GM21786 (cell line): ENCODE results near the gene HSD3B7.
A peak's percentile ranks its signal among the peaks of the same experiment; 100 is the strongest.
"Not testable (repeated sequence)": the region's sequence is repeated elsewhere in the genome, so short reads cannot be mapped to it uniquely, and the experiment has no call there.

ENCODE experiments used
- ATAC-seq: cut with Tn5 transposase; IDR thresholded peaks from one replicate; pipeline ENCODE4 v1.9.1; 2021; ENCODE audit not compliant: unreplicated experiment

HSD3B7 gene

DNA sequence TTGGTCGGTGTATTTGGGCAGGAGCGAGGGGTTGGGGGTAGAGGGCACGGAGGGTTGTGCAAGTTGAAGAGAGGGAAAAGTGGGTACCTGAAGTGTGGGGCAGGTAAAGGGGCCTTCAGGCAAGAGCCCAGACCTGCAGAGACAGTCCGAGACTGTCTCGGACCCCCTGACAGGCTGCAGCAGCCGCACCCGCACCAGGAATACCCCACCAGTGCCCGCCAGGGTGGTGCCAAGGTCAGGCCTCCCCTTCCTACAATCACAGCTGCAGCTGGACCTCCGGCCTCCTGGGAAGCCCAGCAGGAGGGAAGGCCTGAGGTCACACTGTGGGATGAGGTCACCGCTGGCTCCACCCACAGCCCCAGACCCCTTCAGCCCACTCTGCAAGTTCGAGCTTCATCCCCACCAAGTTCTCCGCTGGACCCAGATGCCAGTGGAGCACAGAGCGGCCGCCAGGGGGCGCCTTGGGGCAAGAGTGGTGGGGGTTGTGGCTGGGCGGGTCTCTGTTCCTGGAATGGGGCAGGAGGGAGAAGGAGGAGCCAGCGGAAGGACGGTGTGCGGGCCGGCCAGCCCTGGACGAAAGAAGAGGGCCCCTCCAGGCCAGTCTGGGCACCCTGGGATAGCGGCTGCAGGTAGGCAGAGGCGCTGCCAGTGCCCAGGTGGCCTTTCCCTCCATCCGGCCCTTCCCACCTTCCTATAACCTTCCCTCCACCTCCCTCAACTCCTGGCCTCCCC lies at the start of gene HSD3B7:
Gene HSD3B7, plus strand, starts transcription at position 539 of the 732 bp plus-strand sequence. CDS start 452 bp downstream, outside the sequence.
- ATAC-seq = no peak

DNA sequence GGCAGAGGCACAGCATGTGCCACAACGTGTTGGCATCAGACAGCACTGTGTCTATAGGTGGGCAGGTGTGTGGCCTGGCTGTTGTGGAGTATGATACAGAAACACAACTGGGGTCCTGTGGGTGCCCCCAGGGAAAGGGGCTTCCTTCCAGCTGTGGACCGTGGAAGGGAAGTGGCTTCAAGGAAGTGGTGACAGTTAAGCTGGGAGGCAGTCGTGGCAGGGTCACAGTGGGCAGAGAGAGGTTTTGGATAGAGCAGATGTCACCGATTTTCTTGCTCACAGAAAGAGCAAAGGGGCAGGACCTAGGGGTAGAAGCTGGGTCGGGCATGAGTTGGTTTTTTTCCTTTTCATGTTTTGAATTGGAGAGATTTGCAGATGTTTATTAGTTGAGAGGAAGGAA lies 47.3 kb upstream of the HSD3B7 start:
- no peak for ATAC-seq

DNA sequence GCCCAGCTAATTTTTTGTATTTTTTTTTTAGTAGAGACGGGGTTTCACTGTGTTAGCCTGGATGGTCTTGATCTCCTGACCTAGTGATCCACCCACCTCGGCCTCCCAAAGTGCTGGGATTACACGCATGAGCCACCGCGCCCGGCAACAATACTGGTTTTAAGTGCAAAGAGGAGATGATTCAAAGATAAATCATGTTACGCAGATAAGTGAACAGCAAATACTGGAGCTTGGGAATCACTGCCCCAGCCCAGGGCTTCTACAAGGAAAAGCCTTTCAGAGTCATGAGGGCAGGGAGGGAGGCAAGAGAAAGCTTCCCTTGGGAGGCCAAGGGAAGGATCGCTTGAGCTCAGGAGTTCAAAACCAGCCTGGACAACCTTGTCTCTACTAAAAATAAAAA lies 45.4 kb upstream of the HSD3B7 start:
- ATAC-seq = not testable (repeated sequence)

DNA sequence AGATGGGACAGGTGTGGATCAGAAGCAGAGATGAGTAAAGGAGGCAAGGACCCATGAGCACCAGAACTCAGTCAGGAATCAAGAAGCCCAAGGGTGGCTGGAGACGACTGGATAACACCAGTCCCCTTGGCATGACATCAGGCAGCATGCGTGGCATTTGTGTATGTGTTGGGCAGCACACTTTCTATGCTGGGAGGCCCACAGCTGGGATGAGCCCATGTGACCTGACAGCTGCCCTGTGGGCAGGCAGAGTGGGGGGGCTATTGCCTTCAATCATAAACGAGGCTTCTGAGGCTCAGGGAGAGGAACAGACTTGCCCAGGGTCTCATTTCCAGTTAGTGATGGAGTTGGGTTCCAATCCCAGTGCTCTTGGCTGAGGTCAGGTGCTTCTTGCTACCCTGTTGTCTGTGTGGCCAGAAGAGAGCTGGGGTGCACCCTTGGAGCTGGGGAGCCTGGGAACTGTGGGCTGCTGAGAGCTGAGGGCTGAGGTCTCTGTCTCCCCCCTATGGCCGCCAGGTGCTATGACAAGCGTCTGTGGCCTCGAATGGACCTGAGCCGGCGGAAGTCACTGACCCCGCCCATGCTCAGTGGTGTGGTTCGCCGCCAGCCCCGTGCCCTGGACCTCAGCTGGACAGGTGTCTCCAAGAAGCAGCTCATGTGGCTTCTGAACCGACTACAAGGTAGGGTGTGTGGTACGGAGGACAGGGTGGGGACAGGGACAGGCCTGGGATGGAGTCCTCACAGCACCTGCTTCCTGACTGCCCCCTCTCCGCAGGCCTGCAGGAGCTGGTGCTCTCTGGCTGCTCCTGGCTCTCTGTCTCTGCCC lies 43.2 kb upstream of the HSD3B7 start:
- peak; percentile 85 for ATAC-seq

DNA sequence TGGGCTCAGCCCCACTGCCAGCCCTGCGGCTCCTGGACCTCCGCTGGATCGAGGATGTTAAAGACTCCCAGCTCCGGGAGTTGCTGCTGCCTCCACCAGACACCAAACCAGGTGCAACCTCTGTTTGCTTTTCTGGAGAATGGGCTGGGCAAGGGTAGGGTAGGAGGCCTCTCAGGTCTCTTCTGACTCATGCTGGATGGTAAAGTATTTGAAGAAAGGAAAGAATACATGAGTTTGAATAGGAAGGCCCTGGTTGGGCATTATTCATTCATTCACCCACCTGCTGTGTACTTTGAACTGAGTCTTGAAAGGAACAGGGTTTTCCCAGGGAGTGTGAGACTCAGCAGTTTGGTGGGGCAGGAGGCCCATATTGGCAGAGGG lies 42.6 kb upstream of the HSD3B7 start:
- no peak for ATAC-seq

- ATAC-seq = no peak
These were observed 40.7 kb upstream of the HSD3B7 start for GRCh38 chr16:30944352-30944751.

- ATAC-seq = no peak
These were observed 38.1 kb upstream of the HSD3B7 start for GRCh38 chr16:30946671-30947540.

DNA sequence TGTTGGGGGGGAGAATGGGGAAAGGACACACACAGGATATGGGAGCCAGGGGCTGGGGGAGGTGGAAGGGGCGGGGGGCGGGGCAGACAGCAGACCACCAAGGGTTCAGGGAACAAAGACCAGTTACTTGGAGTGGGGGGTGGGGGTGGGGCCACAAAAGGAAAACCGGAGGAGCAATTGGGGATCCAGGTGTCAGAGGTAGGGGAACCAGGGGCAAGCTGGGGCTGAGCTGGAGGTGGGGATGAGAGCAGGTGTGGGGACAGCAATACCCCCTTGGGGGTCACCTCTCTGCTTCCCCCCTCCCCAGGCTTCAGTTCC lies 37.5 kb upstream of the HSD3B7 start:
- ATAC-seq = no peak

GRCh38 chr16:30947859-30948666 lies 36.9 kb upstream of the HSD3B7 start:
- no peak for ATAC-seq

DNA sequence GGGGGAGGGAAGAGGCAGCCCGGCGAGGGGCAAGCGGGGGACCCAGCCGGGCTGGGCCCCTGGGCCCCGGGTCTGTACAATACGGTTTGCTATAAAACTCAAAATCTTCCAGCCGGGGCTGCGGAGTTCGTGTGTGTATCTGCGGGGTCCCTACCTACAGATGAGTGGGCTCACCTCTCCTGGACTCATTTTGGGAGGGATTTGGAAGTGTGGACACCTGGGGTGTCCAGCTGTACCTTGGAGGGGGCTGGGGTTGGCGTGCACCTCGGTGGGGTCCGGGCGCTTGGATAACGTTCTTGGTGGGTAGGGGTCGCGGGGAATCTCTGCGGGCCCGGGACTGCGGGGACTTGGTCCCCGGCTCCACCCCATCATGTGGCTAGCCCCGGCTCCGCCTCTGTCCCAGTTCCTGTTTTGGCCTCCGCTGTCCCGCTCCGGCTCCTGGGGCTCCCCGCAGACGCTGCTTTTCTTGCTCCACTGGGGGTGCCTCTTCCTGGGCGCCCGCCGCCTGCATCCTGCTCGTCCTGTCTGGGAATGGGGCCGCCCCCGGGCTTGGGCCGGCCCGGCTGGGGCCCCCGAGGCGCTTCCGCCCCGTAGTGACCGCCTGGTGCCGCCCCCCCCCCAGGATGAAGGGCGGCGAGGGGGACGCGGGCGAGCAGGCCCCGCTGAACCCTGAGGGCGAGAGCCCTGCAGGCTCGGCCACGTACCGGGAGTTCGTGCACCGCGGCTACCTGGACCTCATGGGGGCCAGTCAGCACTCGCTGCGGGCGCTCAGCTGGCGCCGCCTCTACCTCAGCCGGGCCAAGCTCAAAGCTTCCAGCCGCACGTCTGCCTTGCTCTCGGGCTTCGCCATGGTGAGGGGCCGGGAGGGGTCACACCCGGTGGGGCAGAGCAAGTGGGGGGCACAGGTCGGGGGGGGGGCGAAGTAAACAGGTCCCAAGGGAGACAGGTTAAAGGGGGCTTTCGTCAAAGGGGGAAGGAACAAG lies 36.0 kb upstream of the HSD3B7 start, which contains the start of gene ORAI3:
Gene ORAI3, plus strand, starts transcription at position 402 of the 983 bp plus-strand sequence. Its CDS starts 222 bp downstream, at position 624.
- ATAC-seq = peak; percentile 60

GRCh38 chr16:30949650-30950515 lies 35.1 kb upstream of the HSD3B7 start:
- peak; percentile 57 for ATAC-seq

GRCh38 chr16:30950516-30951065 lies 34.4 kb upstream of the HSD3B7 start:
- ATAC-seq = no peak

DNA sequence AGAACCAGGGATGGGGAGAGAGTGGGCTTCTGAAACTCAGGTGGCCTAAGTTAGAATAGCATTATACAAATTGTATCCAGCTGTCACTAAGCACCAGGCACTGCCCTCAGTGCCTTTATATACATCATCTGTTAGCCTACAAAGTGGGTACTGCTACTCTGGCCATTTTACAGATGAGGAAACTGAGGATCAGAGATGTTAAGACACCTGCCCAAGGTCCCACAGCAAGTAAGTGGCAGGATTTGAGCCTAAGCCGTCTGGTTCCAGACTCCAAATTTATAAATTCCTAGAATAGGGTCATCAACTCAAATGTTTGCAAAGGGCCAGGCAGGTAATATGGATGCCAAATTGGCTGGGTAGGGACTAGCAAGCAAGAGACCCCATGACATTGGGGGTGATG lies 33.8 kb upstream of the HSD3B7 start:
- no peak for ATAC-seq

DNA sequence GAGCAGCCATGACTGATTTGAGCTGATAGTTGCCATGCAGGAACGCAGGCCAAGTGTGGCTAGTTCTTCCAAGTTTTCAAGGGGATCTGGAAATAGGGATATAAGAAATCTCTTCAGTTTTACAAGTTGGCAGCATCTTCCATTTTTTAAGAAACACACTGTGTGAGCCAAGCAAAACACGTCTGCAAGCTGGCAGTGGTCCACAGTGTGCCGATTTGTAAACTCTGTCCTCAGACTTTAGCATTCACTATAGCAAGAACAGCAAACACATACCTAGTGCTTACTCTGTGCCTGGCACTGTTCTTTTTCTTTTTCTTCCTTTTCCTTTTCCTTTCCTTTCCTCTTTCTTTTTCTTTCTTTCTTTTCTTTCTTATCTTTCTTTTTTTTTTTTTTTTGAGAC lies 33.3 kb upstream of the HSD3B7 start:
- no peak for ATAC-seq

DNA sequence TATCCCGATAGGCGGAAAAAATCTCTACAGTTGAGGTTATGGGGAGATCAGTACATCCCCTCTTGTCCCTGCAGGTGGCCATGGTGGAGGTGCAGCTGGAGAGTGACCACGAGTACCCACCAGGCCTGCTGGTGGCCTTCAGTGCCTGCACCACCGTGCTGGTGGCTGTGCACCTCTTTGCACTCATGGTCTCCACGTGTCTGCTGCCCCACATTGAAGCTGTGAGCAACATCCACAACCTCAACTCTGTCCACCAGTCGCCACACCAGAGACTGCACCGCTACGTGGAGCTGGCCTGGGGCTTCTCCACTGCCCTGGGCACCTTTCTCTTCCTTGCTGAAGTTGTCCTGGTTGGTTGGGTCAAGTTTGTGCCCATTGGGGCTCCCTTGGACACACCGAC lies 31.9 kb upstream of the HSD3B7 start:
- ATAC-seq = no peak

- ATAC-seq = no peak
These were observed 31.4 kb upstream of the HSD3B7 start for GRCh38 chr16:30953511-30954124.

DNA sequence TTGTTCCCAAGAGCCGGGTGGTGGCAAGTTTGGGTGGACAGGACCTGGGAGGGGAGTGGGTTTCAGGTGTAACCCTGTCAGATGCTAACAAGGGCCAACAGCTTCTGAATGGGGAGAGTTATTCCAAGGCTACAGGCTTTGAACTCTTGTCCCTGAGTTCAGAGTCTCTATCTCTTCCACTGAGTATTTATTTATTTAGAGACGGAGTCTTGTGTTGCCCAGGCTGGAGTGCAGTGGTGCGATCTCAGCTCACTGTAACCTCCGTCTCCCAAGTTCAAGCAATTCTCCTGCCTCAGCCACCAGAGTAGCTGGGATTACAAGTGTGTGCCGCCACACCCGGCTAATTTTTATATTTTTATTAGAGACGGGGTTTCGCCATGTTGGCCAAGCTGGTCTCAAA lies 30.0 kb upstream of the HSD3B7 start:
- no peak for ATAC-seq
